RWPE1 (cell line): Measurements from ENCODE around the gene VARS1.

Experiments used
- CTCF ChIA-PET: fragments of 350-600 bp; sonication (Branson Sonifier 250); formaldehyde crosslinking; extraction: SDS; loops from one replicate; lab custom pipeline; 2021; lab: Yijun Ruan, JAX
- POLR2A ChIA-PET: fragments of 400-600 bp; formaldehyde crosslinking; extraction: SDS; loops from one replicate; lab custom pipeline; 2020; ENCODE audit warnings: antibody characterized with exemption; ENCODE audit not compliant: low non-redundant PET; lab: Yijun Ruan, JAX
- DNase-seq: peaks from one replicate; pipeline ENCODE4 v3.0.0; 2012; ENCODE audit warnings: low spot score
- H3K27ac ChIP-seq: fragments of 450-650 bp; 2 replicates; pipeline ENCODE4 v1.5.1; 2017
- TF ChIP-seq, protein P1 (sequence below): fragments of 450-650 bp; conservative IDR thresholded peaks from 2 replicates; pipeline ENCODE4 v1.5.1; 2017; ENCODE audit warnings: low read depth, mild to moderate bottlenecking

VARS1 gene

DNA sequence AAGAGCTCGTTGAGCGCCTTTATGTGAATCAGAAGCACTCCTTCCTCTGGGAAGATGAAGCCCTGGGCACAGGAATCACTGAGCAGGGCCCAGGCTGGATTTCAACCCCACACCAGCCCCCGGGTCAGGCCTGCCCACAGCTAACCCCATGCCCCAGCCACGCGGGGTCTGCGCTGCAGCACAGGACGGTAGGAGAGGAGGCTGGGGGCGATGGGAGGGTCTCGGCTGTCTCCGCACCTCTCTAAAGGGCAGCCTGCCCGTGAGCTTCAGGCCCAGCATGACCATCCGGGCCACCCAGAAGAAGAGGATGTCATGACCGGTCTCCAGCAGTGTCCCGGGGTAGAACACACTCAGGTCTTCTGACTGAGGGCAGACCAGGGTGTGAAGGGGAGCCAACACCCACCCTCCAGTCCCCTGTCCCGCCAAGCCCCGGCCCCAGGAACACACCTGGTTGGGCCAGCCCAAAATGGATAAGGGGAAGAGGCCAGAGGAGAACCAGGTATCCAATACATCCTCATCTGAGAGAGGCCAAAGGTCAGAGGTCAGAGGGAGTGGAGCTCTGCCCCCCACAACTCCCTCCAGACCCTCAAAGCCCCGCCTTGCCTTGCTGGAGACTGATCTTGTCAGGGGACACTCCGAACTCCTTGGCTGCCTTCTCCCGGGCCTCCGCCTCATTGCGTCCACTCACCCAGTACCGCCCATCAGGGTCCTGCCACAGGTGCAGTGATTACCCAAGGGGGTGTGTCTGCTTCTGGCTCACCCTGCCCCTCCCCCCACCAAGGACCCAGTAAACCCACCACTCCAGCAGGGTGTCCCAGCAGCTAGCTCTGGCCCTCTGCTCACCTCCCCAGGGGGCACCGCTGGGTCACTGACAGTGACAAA, 14.1 kb downstream of the VARS1 start:
- TF ChIP-seq, protein P1, sequence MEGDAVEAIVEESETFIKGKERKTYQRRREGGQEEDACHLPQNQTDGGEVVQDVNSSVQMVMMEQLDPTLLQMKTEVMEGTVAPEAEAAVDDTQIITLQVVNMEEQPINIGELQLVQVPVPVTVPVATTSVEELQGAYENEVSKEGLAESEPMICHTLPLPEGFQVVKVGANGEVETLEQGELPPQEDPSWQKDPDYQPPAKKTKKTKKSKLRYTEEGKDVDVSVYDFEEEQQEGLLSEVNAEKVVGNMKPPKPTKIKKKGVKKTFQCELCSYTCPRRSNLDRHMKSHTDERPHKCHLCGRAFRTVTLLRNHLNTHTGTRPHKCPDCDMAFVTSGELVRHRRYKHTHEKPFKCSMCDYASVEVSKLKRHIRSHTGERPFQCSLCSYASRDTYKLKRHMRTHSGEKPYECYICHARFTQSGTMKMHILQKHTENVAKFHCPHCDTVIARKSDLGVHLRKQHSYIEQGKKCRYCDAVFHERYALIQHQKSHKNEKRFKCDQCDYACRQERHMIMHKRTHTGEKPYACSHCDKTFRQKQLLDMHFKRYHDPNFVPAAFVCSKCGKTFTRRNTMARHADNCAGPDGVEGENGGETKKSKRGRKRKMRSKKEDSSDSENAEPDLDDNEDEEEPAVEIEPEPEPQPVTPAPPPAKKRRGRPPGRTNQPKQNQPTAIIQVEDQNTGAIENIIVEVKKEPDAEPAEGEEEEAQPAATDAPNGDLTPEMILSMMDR, result no peak
- CTCF ChIA-PET, result interaction anchor here (0.7 to 1.1 kb wide), 2 partner anchors 10 kb away, joined by 3 to 8 read pairs; no protein-coding TSS in a partner anchor
- POLR2A ChIA-PET, result no interaction called here

DNA sequence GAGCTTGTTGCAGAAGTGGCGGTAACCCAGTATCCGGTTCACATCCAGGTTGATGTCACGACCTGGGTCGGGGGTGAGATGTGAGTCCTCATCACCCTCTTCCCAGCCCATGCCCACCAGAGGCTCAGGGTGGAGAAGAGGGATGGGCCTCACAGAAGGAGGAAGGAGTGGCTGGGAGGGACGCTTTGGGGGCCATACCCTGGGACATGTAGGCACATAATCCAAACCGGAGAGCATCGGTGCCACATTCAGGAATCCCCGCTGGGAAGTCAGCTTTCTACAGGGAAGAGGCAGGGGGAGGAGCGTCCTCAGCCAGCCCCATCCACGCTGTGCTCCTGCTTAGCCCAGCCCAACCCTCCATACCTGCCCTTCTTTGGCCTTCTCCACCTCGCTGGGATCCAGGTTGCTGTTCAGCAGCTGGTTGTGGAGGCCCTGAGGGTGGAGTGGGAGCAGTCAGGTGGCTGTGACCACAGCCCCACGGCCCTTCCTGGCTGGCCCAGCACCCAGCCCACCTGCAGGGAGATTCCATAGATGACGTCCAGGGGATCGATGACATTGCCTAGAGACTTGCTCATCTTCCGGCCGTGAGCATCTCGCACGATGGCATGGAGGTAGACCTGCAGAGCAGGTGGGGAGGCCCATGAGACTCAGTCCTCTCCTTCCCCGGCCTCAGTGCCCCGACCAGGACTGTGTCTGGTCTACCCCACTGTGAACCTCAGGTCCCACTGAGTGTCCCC, 14.9 kb downstream of the VARS1 start:
- TF ChIP-seq, protein P1, result no peak
- no peak for DNase-seq
- CTCF ChIA-PET, result interaction anchor here (0.9 to 1.2 kb wide), 3 partner anchors 10 to 58 kb away, joined by 4 to 8 read pairs (median 4); partner anchors contain the start of gene MPIG6B
- H3K27ac ChIP-seq, result peak overlapping the region; percentile 89
- POLR2A ChIA-PET, result no interaction called here

More for the DNA sequence above, 14.1 kb downstream of the VARS1 start:
- peak overlapping the region; percentile 89 for H3K27ac ChIP-seq
- no peak for DNase-seq

GRCh38 chr6:31779908-31780307, 15.6 kb downstream of the VARS1 start:
- peak overlapping the region; percentile 89 for H3K27ac ChIP-seq
- no peak for DNase-seq
- ChIA-PET CTCF (interaction anchor here (0.9 to 2.0 kb wide), 4 partner anchors 10 to 57 kb away, joined by 4 to 8 read pairs (median 4); partner anchors contain the start of gene MPIG6B), POLR2A (no interaction called here)
- TF ChIP-seq, protein P1, result no peak

GRCh38 chr6:31778999-31779885, 16.3 kb downstream of the VARS1 start:
- TF ChIP-seq, protein P1, result no peak
- CTCF ChIA-PET, result interaction anchor here (1.2 to 2.0 kb wide), 2 partner anchors 9 to 17 kb away, joined by 4 to 5 read pairs; no protein-coding TSS in a partner anchor
- POLR2A ChIA-PET, result no interaction called here

GRCh38 chr6:31778193-31778592, 17.4 kb downstream of the VARS1 start:
- DNase-seq, result no peak
- CTCF ChIA-PET, result interaction anchor here (0.7 to 2.0 kb wide), 2 partner anchors 8 to 40 kb away, joined by 3 to 5 read pairs; no protein-coding TSS in a partner anchor
- TF ChIP-seq, protein P1, result no peak
- H3K27ac ChIP-seq, result peak overlapping the region; percentile 89
- POLR2A ChIA-PET, result no interaction called here

More at GRCh38 chr6:31778999-31779885, 16.3 kb downstream of the VARS1 start:
- peak overlapping the region; percentile 89 for H3K27ac ChIP-seq
- DNase-seq, result no peak
